Activated naive CD4-positive, alpha-beta T cell treated with anti-CD3 and anti-CD28 coated beads, Interleukin-2, amount 50 U/mL, for 24 hours (primary cell): ENCODE data around the gene NFIA.

ENCODE experiments used
- H3K27ac Mint-ChIP-seq: one replicate; pipeline ENCODE4 v1.8.0; 2021; ENCODE audit warnings: mild to moderate bottlenecking, mixed read lengths
- H3K27me3 Mint-ChIP-seq: one replicate; pipeline ENCODE4 v1.8.0; 2021; ENCODE audit warnings: mixed read lengths
- H3K36me3 Mint-ChIP-seq: one replicate; pipeline ENCODE4 v1.8.0; 2021; ENCODE audit warnings: mixed read lengths
- H3K4me1 Mint-ChIP-seq: one replicate; pipeline ENCODE4 v1.8.0; 2021; ENCODE audit warnings: mixed read lengths
- H3K4me3 Mint-ChIP-seq: one replicate; pipeline ENCODE4 v1.8.0; 2021; ENCODE audit warnings: mild to moderate bottlenecking, mixed read lengths
- H3K9me3 Mint-ChIP-seq: one replicate; pipeline ENCODE4 v1.8.0; 2021; ENCODE audit warnings: mixed read lengths

The NFIA gene

DNA sequence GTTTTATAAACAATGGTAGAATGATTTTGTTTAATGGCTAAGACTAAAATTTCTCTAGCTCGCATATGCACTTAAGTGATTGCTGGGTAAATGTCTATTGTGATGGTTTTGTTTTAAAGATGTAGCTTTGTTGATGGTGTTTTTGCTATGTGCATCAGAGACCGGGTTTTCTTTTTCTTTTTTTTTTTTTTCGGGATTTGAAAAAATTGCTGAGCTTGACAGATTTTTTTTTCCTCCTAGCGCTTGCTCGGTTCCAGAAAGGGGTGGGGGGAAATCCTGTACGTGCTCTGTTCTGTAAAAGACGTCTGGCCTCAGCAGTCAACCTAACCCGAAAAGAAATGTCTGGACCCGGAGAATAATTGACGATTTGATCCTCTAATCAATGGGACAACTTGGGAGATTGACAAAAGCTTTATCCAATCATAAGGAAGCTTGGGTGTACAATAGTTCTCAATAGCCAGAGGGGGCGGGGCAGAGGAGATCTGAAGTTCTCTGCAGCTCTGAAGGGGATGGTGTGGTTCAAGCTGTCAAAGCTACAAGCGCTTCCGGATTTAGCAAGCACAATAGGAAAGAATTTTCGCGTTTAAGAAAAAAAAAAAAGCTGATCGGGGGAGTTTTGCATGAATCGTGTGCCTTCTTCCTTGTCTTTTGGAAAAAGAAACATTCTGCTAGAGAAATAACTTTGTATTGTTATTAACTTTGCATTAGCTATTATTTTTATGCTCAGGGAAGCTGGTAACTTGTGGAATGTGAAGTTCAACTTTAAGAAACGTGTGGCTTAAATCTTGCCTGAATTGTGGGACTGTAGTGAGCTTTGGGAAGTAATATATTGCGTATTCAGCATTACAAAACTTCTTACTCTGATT, 4.5 kb upstream of the NFIA start:
- Mint-ChIP-seq H3K9me3 (no peaks in the 10 kb centered on the region), H3K4me3 (peak overlapping the region; percentile 94), H3K27me3 (no peaks in the 10 kb centered on the region), H3K27ac (peak overlapping the region; percentile 70), H3K36me3 (no peaks in the 10 kb centered on the region), H3K4me1 (peaks cover 50% of the 10 kb centered on the region)

DNA sequence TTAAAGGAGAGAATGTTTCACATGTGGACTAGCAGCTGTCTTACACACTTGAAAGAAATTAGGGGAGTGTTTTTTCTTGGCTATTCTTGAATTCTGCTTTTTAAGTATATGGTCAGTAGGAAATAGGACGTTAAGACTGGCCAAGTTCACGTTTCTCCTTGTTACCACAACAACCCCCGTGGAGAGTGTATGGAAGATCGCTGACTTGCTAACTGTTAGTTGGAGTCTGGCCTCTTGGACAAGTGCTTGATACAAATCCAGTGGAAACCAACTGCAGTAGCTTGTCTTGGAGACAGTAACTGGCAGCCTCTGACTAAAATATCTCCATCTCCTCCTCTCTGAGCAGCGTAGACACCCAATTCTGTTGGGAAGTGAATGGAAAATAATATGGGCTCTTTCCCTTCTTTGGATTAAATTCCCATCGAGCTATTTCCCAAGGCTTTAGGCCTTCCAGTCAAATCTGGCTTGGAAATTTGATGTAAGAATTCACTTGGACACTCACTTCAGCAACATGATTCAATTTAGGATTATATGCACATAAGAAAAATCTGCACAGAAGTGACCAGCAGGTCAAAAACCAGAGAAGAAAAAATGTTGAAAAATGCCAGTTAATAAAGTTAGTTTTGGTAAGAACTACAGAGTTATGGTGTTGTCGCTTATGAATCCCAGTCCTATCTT, 3.6 kb upstream of the NFIA start:
- peaks cover 51% of the 10 kb centered on the region for H3K4me1 Mint-ChIP-seq
- no peaks in the 10 kb centered on the region for H3K9me3 Mint-ChIP-seq
- peak overlapping the region; percentile 94 for H3K4me3 Mint-ChIP-seq
- H3K36me3 Mint-ChIP-seq, result no peaks in the 10 kb centered on the region
- H3K27ac Mint-ChIP-seq, result no peak overlapping the region
- H3K27me3 Mint-ChIP-seq, result no peaks in the 10 kb centered on the region

DNA sequence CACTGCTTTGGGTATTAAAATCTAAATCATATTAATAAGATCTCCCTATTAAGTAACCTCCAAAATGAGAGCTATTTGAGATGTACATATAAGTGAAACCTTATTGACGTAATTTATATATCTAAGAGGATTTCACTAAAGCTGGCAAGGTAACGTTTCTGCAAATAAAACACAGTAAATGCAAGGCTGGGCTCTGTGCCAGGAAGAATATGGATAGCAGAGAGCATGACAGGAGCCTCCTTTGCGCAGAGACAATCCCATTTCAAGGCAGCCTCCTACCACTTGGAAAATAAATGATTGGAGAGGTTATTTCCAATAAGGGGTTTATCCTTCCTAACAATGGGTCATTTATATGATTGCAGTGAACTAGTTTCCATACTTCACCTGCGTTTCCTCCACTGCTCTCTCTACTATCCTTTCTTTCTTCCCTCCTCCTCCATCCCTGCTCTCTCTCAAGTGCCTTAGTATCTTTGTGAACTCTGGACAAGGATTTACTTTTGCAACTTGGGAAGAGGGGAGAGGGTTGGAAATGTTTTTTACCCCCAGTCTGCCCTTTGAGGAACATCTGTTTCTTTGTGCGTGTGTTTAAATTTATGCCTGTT, 3.0 kb upstream of the NFIA start:
- peak overlapping the region; percentile 14 for H3K27ac Mint-ChIP-seq
- peaks cover 58% of the 10 kb centered on the region for H3K4me1 Mint-ChIP-seq
- H3K27me3 Mint-ChIP-seq, result no peaks in the 10 kb centered on the region
- H3K4me3 Mint-ChIP-seq, result peak overlapping the region; percentile 82
- no peaks in the 10 kb centered on the region for H3K9me3 Mint-ChIP-seq
- no peaks in the 10 kb centered on the region for H3K36me3 Mint-ChIP-seq

DNA sequence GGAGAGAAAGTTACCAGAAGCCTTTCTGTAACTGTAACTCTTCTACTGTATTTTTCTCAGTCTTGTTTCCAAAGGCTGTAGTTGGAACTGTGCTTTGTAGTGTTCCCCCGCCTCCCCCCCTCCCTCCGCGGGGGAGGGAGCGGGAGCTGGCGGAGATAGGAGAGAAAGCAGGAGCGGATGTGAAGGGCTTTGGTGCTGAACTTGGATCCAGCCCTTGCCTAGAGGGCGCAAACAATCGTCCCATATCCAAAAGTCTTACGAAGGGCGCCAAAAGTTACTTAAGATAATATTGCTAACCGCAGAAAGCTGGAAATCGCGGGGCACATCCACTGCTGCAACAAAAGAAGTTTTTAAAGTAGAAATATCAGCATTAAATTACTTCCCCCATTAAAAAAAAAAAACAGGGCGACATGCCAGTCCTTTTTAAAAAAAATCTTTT, 2.4 kb upstream of the NFIA start:
- H3K4me3 Mint-ChIP-seq, result peak overlapping the region; percentile 82
- H3K27me3 Mint-ChIP-seq, result no peaks in the 10 kb centered on the region
- peak overlapping the region; percentile 14 for H3K27ac Mint-ChIP-seq
- no peaks in the 10 kb centered on the region for H3K36me3 Mint-ChIP-seq
- no peaks in the 10 kb centered on the region for H3K9me3 Mint-ChIP-seq
- H3K4me1 Mint-ChIP-seq, result peaks cover 58% of the 10 kb centered on the region

DNA sequence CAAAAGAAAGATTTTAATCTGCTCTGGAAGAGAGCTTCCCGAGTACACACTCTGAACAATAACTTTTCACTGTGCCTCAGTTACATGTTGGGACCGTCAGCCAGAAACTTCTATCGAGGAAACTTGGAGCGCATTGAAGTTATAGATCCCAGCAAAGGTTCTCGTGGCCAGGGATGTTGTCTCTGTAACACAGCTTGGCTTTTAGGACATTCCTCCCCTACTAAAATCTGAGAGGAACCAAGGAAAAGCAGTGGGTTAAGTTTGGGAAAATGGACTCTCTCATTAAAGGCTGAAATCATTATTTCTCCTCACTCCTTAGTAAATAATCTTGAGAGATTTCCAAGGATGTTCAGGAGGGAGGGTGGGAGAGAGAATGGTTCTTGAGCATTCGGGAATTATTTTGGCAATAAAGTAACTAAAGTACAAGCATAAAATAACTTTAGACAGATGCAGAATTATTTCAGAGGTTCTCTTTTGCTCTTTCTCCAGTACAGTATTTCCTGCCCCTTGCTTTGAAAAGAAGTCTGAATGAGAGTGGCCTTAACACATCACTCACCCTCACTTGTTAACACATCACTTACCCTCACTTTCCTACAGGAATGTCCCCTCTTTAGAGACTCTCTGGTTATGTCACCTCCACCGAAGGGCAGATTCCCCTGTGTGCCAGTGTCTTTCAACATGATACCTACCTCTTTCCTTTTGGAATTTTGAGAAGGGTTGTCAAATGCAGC, 1.8 kb upstream of the NFIA start:
- Mint-ChIP-seq H3K27me3 (no peaks in the 10 kb centered on the region), H3K4me1 (peaks cover 58% of the 10 kb centered on the region), H3K36me3 (no peaks in the 10 kb centered on the region), H3K27ac (no peak overlapping the region), H3K4me3 (peak overlapping the region; percentile 71), H3K9me3 (no peaks in the 10 kb centered on the region)

DNA sequence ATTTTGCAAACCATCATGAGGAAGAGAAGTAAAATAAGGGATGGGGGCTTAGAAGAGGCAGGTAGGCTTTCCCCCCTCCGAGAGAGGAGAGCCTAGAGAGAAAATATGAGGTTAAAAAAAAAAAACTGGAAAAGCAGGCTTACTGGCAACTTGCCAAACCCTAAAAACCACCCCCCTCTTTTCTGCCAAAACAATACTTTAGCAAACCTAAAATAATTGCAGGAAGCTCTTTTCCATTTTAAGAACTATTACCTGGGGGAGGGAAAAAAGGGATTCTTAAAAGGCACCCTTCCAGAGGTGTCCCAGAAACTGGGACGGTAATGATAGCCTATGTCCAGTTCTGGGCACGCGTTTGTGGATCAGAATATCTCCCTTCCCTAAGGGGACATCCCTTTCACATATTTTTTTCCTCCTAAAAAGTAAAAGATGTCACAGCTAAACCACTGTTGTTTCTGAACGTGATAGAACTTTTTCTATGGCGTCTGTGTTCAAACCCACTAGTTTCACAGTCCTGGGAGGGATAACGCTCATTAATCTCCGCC, 1.1 kb upstream of the NFIA start:
- peak overlapping the region; percentile 85 for H3K4me3 Mint-ChIP-seq
- no peak overlapping the region for H3K27ac Mint-ChIP-seq
- no peaks in the 10 kb centered on the region for H3K27me3 Mint-ChIP-seq
- no peaks in the 10 kb centered on the region for H3K9me3 Mint-ChIP-seq
- no peaks in the 10 kb centered on the region for H3K36me3 Mint-ChIP-seq
- H3K4me1 Mint-ChIP-seq, result peaks cover 57% of the 10 kb centered on the region

DNA sequence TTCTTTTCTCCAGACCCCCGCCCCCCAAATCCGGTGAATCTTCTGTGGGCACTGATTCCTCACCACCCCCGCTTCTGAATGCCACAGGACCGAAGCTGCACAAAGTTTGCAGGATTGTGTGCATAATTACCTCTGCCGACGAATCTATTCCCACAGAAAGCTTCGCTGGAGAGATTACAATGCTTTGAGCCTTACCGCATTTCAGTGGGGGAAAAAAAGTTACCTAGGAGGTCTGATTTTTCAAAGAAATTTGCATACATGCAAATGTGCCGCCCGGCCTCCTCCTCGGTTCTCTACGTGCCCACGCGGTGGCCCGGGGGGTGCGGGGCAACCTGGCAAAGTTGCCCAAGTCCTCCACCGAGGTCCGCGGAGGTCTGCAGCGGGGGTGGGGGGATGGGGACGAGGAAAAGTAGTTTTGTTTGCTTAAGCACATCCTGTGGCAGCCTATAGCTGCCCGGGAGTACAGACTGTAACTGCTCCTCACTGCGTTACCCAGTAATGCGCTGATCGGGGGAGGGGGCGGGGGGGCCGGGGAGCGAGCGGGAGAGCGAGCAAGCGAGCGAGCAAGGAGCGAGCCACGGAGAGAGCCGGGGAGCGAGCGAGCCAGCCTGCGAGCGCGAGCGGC, 563 bp upstream of the NFIA start:
- no peak overlapping the region for H3K27ac Mint-ChIP-seq
- H3K36me3 Mint-ChIP-seq, result no peaks in the 10 kb centered on the region
- H3K4me3 Mint-ChIP-seq, result peak overlapping the region; percentile 85
- H3K27me3 Mint-ChIP-seq, result no peaks in the 10 kb centered on the region
- H3K4me1 Mint-ChIP-seq, result peaks cover 51% of the 10 kb centered on the region
- no peaks in the 10 kb centered on the region for H3K9me3 Mint-ChIP-seq

DNA sequence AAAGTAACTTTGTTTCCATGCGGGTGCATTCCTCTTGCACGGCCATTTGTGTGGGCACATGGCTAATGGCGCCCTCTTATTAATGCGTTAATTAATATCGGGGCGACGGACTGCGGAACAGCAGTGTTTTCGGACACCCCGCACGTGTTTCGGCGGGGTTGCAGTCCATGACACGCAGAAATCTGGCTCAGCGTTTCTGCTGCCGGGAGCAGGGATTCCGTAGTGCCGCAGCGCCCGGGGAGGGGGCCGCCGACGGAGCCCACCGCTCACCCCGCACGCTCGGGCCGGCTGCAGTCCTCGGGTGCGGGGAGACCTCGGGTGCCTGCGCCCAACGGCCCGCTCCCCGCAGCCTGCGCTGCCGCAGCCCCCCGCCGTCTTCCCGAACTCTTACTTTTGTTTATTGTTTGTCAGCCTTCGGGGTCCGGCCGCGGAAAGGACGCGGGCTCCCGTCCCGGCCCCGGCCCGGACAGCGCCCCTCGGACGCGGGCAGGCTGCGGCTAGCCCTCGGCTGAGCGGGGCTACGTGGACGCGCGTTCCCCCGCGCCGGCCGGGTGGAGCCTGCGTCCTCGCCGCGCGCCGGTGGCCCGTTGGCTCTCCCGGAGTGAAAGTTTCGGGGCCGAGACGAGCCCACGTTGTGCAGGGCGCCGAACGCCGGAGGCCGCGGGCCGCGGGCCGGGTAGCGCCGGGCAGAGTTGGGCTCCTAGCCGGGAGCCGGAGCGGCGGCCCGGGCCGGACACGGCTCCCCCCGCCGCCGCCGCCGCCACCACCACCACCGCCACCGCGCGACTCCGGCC, 849 bp downstream of the NFIA start:
- H3K4me1 Mint-ChIP-seq, result peaks cover 43% of the 10 kb centered on the region
- no peaks in the 10 kb centered on the region for H3K27me3 Mint-ChIP-seq
- no peak overlapping the region for H3K27ac Mint-ChIP-seq
- no peaks in the 10 kb centered on the region for H3K36me3 Mint-ChIP-seq
- H3K4me3 Mint-ChIP-seq, result peak overlapping the region; percentile 92
- H3K9me3 Mint-ChIP-seq, result no peaks in the 10 kb centered on the region

DNA sequence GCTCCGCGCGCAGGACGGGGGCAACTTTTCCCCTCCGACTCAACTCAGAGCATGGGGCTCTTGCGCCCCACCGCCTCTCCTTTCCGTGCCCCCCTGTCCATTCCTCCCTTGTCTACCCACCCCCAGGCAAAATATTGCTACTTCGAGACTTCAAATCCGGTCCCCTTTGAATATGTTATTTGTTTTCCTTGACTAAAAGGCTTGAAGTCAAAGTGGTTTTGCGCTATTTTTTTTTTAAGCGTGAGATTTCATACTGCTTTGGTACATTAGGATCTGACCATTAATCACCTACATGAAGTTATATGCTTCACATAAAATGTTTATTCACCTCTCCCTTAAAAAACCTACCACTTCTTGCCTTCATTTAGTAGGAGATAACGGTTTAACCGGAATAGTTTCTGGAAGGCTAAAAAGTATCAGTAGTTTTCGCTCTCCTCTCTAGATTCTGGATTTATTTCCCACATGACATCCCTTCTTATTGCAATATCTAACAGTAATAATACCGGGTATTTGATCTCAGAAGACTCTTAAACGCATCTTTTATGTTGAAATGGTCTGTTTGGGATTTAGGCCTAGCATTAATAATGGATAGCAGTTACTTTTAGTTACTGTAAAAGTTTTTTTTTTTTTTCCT, 1.6 kb downstream of the NFIA start:
- Mint-ChIP-seq H3K4me1 (peaks cover 36% of the 10 kb centered on the region), H3K36me3 (peaks cover 3% of the 10 kb centered on the region), H3K27me3 (no peaks in the 10 kb centered on the region), H3K9me3 (no peaks in the 10 kb centered on the region), H3K4me3 (peak overlapping the region; percentile 89), H3K27ac (peak overlapping the region; percentile 32)

DNA sequence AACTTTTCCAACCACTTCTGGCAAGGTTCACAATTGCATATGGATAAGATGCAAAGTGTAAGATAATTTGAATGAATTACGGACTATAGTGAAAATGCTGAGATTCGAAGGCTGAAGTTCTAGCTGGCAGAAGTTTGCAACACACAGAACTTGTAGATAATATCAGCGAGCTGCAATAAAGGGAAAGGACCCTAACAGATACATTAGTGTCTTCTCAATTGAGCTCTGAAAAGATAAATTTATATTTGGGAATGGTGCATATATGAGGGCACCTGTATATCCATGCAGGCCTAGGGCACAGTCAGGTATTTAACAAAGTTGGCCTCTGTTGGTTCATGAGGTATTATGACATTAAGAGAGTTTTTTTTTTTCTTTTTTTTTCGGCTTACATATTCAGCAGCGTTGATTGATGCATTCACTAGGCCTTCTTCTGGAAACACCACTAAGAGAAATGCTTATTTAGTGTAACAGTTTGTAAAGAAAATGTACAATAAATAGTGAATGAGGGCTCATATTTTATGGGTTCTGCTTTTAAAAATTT, 2.2 kb downstream of the NFIA start:
- Mint-ChIP-seq H3K4me3 (peak overlapping the region; percentile 89), H3K27me3 (no peaks in the 10 kb centered on the region), H3K9me3 (no peaks in the 10 kb centered on the region), H3K27ac (no peak overlapping the region), H3K4me1 (peaks cover 29% of the 10 kb centered on the region), H3K36me3 (peaks cover 3% of the 10 kb centered on the region)

DNA sequence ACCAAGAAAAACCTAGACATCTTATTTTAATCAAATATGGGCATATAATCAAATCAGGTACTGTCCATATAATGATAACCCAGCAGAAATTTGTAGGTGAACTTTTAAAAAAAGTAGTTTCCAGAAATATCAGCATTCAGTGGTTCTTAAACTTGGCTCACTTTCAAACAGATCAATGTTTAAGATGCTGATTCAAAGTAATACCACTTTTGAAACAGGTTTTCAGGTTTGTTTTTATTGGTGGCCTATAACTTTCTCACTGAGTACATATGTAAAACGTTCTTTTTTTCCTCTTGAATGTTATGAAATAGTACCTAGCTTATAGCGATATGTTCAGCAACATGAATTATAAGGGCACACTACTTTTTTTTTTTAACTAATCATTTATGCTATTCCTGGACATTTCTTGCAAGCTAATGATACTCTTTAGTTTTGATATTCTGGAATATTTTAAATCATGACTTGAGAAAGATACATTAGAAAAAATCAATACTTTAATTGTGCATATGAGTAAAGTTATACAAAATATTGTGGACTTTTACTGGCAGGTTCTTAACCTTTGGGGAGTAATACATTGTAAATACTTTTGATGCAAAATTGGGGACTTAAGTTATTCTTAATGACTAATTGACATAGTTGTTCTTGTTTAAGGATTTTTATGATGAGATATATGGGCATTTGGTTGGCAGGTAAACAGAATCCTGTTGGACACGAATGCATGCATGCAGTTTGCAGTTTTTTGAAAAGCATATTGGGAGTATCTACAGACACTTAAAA, 3.0 kb downstream of the NFIA start:
- H3K27me3 Mint-ChIP-seq, result no peaks in the 10 kb centered on the region
- H3K4me3 Mint-ChIP-seq, result no peak overlapping the region
- H3K4me1 Mint-ChIP-seq, result peaks cover 21% of the 10 kb centered on the region
- no peak overlapping the region for H3K27ac Mint-ChIP-seq
- H3K36me3 Mint-ChIP-seq, result peaks cover 3% of the 10 kb centered on the region
- H3K9me3 Mint-ChIP-seq, result no peaks in the 10 kb centered on the region

DNA sequence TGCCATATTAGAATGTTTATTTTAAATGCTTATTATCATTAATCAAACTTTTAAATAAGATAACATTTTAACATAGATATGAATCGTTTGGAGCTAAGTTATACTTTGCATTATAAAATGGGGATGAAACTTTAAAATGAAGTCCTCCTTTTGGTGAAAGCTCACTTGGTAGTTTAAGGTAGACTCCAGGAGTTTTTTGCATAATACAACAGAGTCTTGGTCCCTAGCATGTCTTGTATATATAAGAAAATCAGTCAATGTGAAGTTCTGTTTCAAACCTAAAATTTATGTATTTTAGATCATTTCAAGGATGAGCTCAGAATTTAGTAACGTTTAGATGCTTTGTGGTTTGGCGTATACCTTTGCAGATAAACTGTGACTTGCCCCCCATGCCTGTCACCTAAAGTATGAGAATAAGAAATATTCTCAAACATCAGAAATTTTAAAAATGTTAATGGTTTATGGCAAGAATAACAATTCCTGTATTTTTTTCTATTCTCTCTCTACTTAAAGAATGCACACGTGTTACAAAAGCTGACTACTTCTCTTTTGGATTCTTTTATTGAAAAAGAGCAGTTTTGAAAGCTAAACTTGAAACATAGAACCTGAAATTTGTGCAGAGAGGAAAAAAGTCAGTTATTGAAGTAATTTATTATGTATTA, 3.8 kb downstream of the NFIA start:
- Mint-ChIP-seq H3K9me3 (no peaks in the 10 kb centered on the region), H3K27ac (no peak overlapping the region), H3K27me3 (no peaks in the 10 kb centered on the region), H3K4me1 (peaks cover 14% of the 10 kb centered on the region), H3K4me3 (no peak overlapping the region), H3K36me3 (peaks cover 3% of the 10 kb centered on the region)

DNA sequence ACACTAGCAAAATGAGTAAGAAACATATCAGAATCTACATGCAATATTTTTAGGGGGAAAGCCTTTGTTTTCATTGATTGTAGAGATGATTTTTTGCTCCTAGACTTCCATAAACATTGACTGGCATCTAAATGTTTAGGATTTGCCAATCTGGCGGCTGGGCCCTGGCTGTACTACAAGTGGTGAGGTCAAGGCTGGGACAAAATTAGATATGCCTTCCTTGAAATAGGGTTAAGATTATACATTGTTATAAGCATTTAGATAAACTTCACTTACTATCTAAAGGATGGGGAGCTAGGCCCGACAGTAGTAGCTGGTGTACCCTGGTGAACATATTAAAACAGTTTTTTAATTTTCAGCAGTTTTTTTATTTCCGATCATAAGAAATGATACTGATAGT, 5.2 kb downstream of the NFIA start:
- no peak overlapping the region for H3K4me3 Mint-ChIP-seq
- H3K36me3 Mint-ChIP-seq, result peaks cover 3% of the 10 kb centered on the region
- peaks cover 8% of the 10 kb centered on the region for H3K4me1 Mint-ChIP-seq
- H3K27me3 Mint-ChIP-seq, result no peaks in the 10 kb centered on the region
- no peak overlapping the region for H3K27ac Mint-ChIP-seq
- no peaks in the 10 kb centered on the region for H3K9me3 Mint-ChIP-seq
